Endothelial cell of umbilical vein (primary cell): Measurements from ENCODE around the gene CFLAR. TPM values are rescaled to one million over a fixed set of nuclear protein-coding genes. Genes with fewer than 3 reads are reported as not detected.
"Not testable (repeated sequence)": the region's sequence is repeated elsewhere in the genome, so short reads cannot be mapped to it uniquely, and the experiment has no call there.

Experiments used
- BruUV-seq: library from RNA; stranded (reverse); fragments of 400-500 nt; replicated peaks from 2 replicates; lab custom pipeline; 2021; lab: Mats Ljungman, UMichigan
- CTCF ChIA-PET: fragments of 300-600, 350-600 bp; sonication (Branson Sonifier 250); formaldehyde crosslinking; loops from one replicate; lab custom pipeline; 2021; ENCODE audit warnings: antibody characterized with exemption, inconsistent platforms; lab: Charles Lee
- POLR2A ChIA-PET: fragments of 300-600, 350-600 bp; sonication (Branson Sonifier 250); formaldehyde crosslinking; loops from one replicate; lab custom pipeline; 2021; ENCODE audit warnings: antibody characterized with exemption, inconsistent platforms; lab: Charles Lee
- DNase-seq: peaks from one replicate; pipeline ENCODE4 v3.0.0-alpha.2; 2011; ENCODE audit warnings: low read depth, low spot score
- FAIRE-seq: peaks from 2 replicates; lab custom pipeline; 2011; peaks lifted over from hg19 to GRCh38; lab: Jason Lieb, UNC
- H2AFZ ChIP-seq: 2 replicates; pipeline ENCODE4 v1.6.0; 2012; ENCODE audit warnings: low read depth, low read length, control low read depth, inconsistent platforms
- H3K27ac ChIP-seq: 2 replicates; pipeline ENCODE4 v1.5.1; 2011; ENCODE audit warnings: low read depth, mild to moderate bottlenecking, control low read depth, low read length, moderate library complexity; ENCODE audit not compliant: insufficient read depth
- H3K27me3 ChIP-seq, 2 experiments: 2 replicates each; pipeline versions ENCODE4 v1.6.0 to v1.6.1; 2011; ENCODE audit warnings: low read length in 2 of 2, mixed read lengths in 1 of 2; ENCODE audit not compliant: control insufficient read depth in 2 of 2, insufficient read depth in 2 of 2
- H3K36me3 ChIP-seq, 2 experiments: 2 replicates in 1 of 2; 3 replicates in 1 of 2; pipeline ENCODE4 v1.5.1; 2011; ENCODE audit warnings: low read length in 2 of 2, mild to moderate bottlenecking in 1 of 2, moderate library complexity in 1 of 2; ENCODE audit not compliant: control insufficient read depth in 2 of 2, insufficient read depth in 2 of 2; ENCODE audit errors: extremely low read depth in 1 of 2
- H3K4me1 ChIP-seq: 3 replicates; pipeline ENCODE4 v1.5.1; 2011; ENCODE audit warnings: mild to moderate bottlenecking, low read length; ENCODE audit not compliant: control insufficient read depth, insufficient read depth; ENCODE audit errors: extremely low read depth
- H3K4me2 ChIP-seq: 2 replicates; pipeline ENCODE4 v1.6.1; 2011; ENCODE audit warnings: low read length, control low read depth, mixed read lengths; ENCODE audit not compliant: insufficient read depth
- H3K4me3 ChIP-seq, 3 experiments: fragments of 200-600 bp in 1 of 3; sonication (generic), shearing (Covaris generic) in 1 of 3; replicated peaks in 1 of 3; 2 replicates each; pipeline ENCODE4 v1.5.1; 2011 to 2016; ENCODE audit warnings: control low read depth in 3 of 3, low read length in 3 of 3, mild to moderate bottlenecking in 2 of 3, inconsistent platforms in 1 of 3, low read depth in 1 of 3, moderate library complexity in 1 of 3; ENCODE audit not compliant: insufficient read depth in 1 of 3
- H3K79me2 ChIP-seq: 2 replicates; pipeline ENCODE4 v1.6.0; 2012; ENCODE audit warnings: low read length, inconsistent platforms; ENCODE audit not compliant: control insufficient read depth, insufficient read depth
- H3K9ac ChIP-seq: replicated peaks from 2 replicates; pipeline ENCODE3; 2011; ENCODE audit warnings: low read length, control low read depth; ENCODE audit not compliant: insufficient read depth; ENCODE audit errors: extremely low read depth
- H3K9me1 ChIP-seq: replicated peaks from 3 replicates; pipeline ENCODE4 v1.6.0; 2011; ENCODE audit warnings: mild to moderate bottlenecking, low read length; ENCODE audit not compliant: control insufficient read depth, insufficient read depth; ENCODE audit errors: extremely low read depth
- H3K9me3 ChIP-seq: replicated peaks from 2 replicates; pipeline ENCODE4 v1.5.1; 2012; ENCODE audit warnings: low read length, inconsistent platforms; ENCODE audit not compliant: control insufficient read depth, insufficient read depth
- H4K20me1 ChIP-seq: replicated peaks from 2 replicates; pipeline ENCODE3; 2011; ENCODE audit warnings: mild to moderate bottlenecking, low read length; ENCODE audit not compliant: control insufficient read depth, insufficient read depth; ENCODE audit errors: extremely low read depth
- EZH2 ChIP-seq: IDR thresholded peaks from 2 replicates; pipeline ENCODE4 v1.6.1; 2012; ENCODE audit warnings: borderline replicate concordance, low read depth, mild to moderate bottlenecking, moderate library complexity, low read length, inconsistent platforms; ENCODE audit not compliant: severe bottlenecking
- FOS ChIP-seq: IDR thresholded peaks from 2 replicates; pipeline ENCODE4 v1.6.1; 2011; ENCODE audit warnings: mild to moderate bottlenecking, low read length, moderate library complexity, borderline replicate concordance; ENCODE audit not compliant: insufficient read depth
- GATA2 ChIP-seq: IDR thresholded peaks from 2 replicates; pipeline ENCODE4 v1.7.0; 2011; ENCODE audit warnings: low read depth, mild to moderate bottlenecking, moderate library complexity, mixed read lengths, low read length; ENCODE audit not compliant: insufficient read length, insufficient read depth
- JUN ChIP-seq: IDR thresholded peaks from 2 replicates; pipeline ENCODE4 v1.6.1; 2011; ENCODE audit warnings: borderline replicate concordance, low read depth; ENCODE audit not compliant: insufficient read length, insufficient read depth
- MYC ChIP-seq: IDR thresholded peaks from one replicate; pipeline ENCODE4 v1.6.1; 2011; ENCODE audit warnings: mild to moderate bottlenecking, low read depth, low read length
- POLR2A ChIP-seq: IDR thresholded peaks from 2 replicates; pipeline ENCODE4 v1.6.1; 2012; ENCODE audit warnings: low read depth, mild to moderate bottlenecking, control low read depth, low read length
- POLR2AphosphoS5 ChIP-seq: IDR thresholded peaks from 2 replicates; pipeline ENCODE4 v1.6.1; 2012; ENCODE audit warnings: low read depth, mild to moderate bottlenecking, control low read depth, low read length, moderate library complexity; ENCODE audit not compliant: insufficient read depth
- dilution Hi-C: fragments of 300-500 bp; cut with MboI; formaldehyde crosslinking; loops from one replicate; pipeline ENCODE4 v1.15.0; 2019; ENCODE audit warnings: low sequenced_read_pairs; ENCODE audit not compliant: extremely low pct_ligation_motif_present
- intact Hi-C: fragments of 100-400 bp; cut with micrococcal nuclease; formaldehyde crosslinking; loops from one replicate; pipeline ENCODE4 v1.10.0; 2022
- polyA plus RNA-seq, 4 experiments: library from polyadenylated mRNA; depleted of rRNA in 3 of 4; stranded (reverse) in 3 of 4; unstranded in 1 of 4; fragments of >200 nt; gene quantifications; 2 replicates each; pipeline versions ENCODE4 v1.2.1 to v1.2.3, GENCODE V29; 2011 to 2012; ENCODE audit warnings: missing spikeins in 1 of 4
- total RNA-seq: library from RNA; stranded (reverse); gene quantifications from 2 replicates; pipeline ENCODE4 v1.2.3, GENCODE V29; 2021
- TF ChIP-seq, protein P1 (sequence below), 2 donors: IDR thresholded peaks; 1 replicate in 1 of 2; 2 replicates in 1 of 2; pipeline ENCODE4 v1.5.1; 2011; ENCODE audit warnings: low read length in 2 of 2, mild to moderate bottlenecking in 2 of 2, moderate library complexity in 2 of 2, control low read depth in 1 of 2, inconsistent platforms in 1 of 2, low read depth in 1 of 2; ENCODE audit not compliant: insufficient read depth in 1 of 2; ENCODE audit errors: extremely low read depth in 1 of 2
- TF ChIP-seq, protein P2 (sequence below): IDR thresholded peaks from 2 replicates; pipeline ENCODE4 v1.6.1; 2011; ENCODE audit not compliant: insufficient read depth, insufficient read length

Gene CFLAR
- total and polyA plus RNA-seq, 2 donors (not counting 3 experiments of a cell fraction or from before 2014, with no cell fraction given): 104 to 260 TPM

DNA sequence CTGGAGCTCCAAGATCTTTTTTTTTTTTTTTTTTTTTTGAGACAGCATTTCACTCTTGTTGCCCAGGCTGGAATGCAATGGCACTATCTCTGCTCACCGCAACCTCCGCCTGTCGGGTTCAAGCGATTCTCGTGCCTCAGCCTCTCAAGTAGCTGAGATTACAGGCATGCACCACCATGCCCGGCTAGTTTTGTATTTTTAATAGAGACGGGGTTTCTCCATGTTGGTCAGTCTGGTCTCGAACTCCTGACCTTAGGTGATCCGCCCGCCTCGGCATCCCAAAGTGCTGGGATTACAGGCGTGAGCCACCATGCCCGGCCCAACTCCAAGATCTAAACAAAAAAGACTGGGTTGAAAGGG, 1.8 kb downstream of the CFLAR start:
- ChIA-PET POLR2A (interaction anchor here (0.7 to 2.3 kb wide), 8 partner anchors 11 to 45 kb away, joined by 3 to 11 read pairs (median 4); no protein-coding TSS in a partner anchor), CTCF (interaction anchor here (0.7 to 5.4 kb wide), 21 partner anchors 9 to 216 kb away, joined by 3 to 140 read pairs (median 6); partner anchors contain the start of gene CASP10)
- H3K9ac ChIP-seq: peak overlapping the region; percentile 95
- intact Hi-C loops: loop anchor here (1.0 to 5.0 kb wide), 7 partner anchors 13 to 405 kb away; partner anchors contain the start of gene HYCC2
- peak overlapping the region; percentile 99 for H3K4me2 ChIP-seq
- peak overlapping the region; percentile 88 for H3K27ac ChIP-seq
- H3K79me2 ChIP-seq: peaks cover 50% of the 10 kb centered on the region
- H3K9me1 ChIP-seq, BruUV-seq, dilution Hi-C loops, H4K20me1 ChIP-seq, H3K9me3 ChIP-seq, H3K36me3 ChIP-seq, DNase-seq, H2AFZ ChIP-seq, FAIRE-seq, H3K27me3 ChIP-seq: not testable (repeated sequence)
- H3K4me1 ChIP-seq: peaks cover 60% of the 10 kb centered on the region
- peak overlapping the region; percentile 77 to 99 (median 77) for H3K4me3 ChIP-seq
- TF ChIP-seq POLR2AphosphoS5: peak; percentile 1

DNA sequence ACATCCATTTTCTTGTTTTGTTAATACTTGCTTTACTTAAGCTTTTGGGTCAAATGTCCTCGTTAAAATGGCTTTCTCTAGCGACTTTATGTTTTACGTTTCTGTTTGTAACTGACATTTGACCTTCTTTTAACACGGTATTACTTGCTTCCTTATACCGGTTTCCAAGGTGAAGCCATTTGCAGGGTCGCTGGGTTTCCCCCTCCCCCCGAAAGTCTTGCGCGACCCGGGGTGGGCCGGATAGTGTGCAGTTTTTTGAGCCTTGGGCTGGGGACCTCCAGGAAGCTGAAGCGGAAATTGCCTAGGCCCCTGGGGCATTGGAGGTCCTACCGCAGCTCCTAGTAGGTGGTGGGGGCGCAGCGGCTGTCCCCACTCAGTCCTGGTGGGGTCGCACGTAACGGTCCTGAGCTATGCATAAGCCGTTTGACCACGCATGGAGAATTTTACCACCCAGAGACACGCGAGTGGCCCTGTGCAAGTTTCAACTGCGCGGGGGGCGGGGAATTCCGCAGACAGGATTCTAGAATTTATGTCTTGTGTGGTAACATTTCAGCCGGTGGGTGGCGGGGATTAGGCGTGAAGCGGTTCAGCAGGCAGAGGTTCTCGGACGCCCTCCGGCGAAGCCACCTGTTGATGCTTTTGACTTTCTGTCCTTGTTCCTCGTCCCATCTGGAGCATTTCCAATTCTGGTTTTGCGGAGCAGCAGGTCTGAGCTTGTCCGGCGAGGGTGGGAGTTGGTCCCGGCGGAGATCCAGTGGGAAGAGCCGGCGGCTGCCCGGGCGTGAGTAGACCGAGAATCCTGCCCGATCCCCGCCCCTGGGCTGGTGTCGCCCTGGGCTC, 2.4 kb downstream of the CFLAR start:
- Histone ChIP-seq H3K4me1 (peaks cover 60% of the 10 kb centered on the region), H3K9me3 (no peaks in the 10 kb centered on the region), H3K9me1 (no peaks in the 10 kb centered on the region), H3K4me3 (peak overlapping the region; percentile 77 to 99 (median 77)), H3K9ac (peak overlapping the region; percentile 95), H4K20me1 (no peaks in the 10 kb centered on the region), H3K27me3 (no peaks in the 10 kb centered on the region), H2AFZ (no peak overlapping the region), H3K4me2 (peak overlapping the region; percentile 99), H3K27ac (peak overlapping the region; percentile 88), H3K36me3 (peaks cover 2 to 9% of the 10 kb centered on the region in 2 experiments), H3K79me2 (peaks cover 56% of the 10 kb centered on the region)
- POLR2A ChIA-PET: interaction anchor here (0.8 to 2.3 kb wide), 6 partner anchors 10 to 49 kb away, joined by 3 to 11 read pairs (median 4); no protein-coding TSS in a partner anchor
- intact Hi-C loops: loop anchor here (1.0 to 5.0 kb wide), 6 partner anchors 12 to 406 kb away; no protein-coding TSS in a partner anchor
- dilution Hi-C loops: no loop called here
- peak; percentile 90 for DNase-seq
- peak; percentile 72 for FAIRE-seq
- CTCF ChIA-PET: interaction anchor here (0.7 to 5.4 kb wide), 20 partner anchors 10 to 217 kb away, joined by 3 to 140 read pairs (median 6); partner anchors contain the start of gene CASP10
- BruUV-seq: TSS peak; percentile 40
- TF ChIP-seq GATA2: peak; percentile 12
- no peak for TF ChIP-seq FOS
- TF ChIP-seq EZH2: no peak
- TF ChIP-seq JUN: no peak
- TF ChIP-seq POLR2A: peak; percentile 67
- peak; percentile 67 for TF ChIP-seq POLR2AphosphoS5
- TF ChIP-seq, protein P1, sequence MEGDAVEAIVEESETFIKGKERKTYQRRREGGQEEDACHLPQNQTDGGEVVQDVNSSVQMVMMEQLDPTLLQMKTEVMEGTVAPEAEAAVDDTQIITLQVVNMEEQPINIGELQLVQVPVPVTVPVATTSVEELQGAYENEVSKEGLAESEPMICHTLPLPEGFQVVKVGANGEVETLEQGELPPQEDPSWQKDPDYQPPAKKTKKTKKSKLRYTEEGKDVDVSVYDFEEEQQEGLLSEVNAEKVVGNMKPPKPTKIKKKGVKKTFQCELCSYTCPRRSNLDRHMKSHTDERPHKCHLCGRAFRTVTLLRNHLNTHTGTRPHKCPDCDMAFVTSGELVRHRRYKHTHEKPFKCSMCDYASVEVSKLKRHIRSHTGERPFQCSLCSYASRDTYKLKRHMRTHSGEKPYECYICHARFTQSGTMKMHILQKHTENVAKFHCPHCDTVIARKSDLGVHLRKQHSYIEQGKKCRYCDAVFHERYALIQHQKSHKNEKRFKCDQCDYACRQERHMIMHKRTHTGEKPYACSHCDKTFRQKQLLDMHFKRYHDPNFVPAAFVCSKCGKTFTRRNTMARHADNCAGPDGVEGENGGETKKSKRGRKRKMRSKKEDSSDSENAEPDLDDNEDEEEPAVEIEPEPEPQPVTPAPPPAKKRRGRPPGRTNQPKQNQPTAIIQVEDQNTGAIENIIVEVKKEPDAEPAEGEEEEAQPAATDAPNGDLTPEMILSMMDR (IDR thresholded peaks at IDR 0.05; ENCODE audit: extremely low read depth in 1 of 2, insufficient read depth in 1 of 2, low read depth in 1 of 2, low read length in 2 of 2): peak; percentile 20 to 66
- TF ChIP-seq, protein P2, sequence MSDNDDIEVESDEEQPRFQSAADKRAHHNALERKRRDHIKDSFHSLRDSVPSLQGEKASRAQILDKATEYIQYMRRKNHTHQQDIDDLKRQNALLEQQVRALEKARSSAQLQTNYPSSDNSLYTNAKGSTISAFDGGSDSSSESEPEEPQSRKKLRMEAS: no peak
- TF ChIP-seq MYC: no peak
